ENCODE measurements around the gene GPC6.

- TF ChIP-seq CTCF (IDR thresholded peaks at IDR 0.05; ENCODE audit: insufficient read depth, low read length, poor library complexity, severe bottlenecking): no peak
- no peak for TF ChIP-seq EZH2phosphoT487 (conservative IDR thresholded peaks at IDR 0.05; ENCODE audit: low read length)
These were observed 627.3 kb downstream of the GPC6 start for GRCh38 chr13:93853912-93854311.
